HepG2 (cell line): ENCODE results near the gene UBR1.

Source experiments
- ATF3 ChIP-seq: sonication (generic); formaldehyde crosslinking; IDR thresholded peaks from 2 replicates; pipeline ENCODE4 v1.4.0; 2020; ENCODE audit warnings: missing genetic modification reagents
- CAMTA2 ChIP-seq: sonication (generic); formaldehyde crosslinking; IDR thresholded peaks from 2 replicates; pipeline ENCODE4 v1.4.0; 2020; ENCODE audit warnings: mild to moderate bottlenecking, missing genetic modification reagents, borderline replicate concordance
- CTCF ChIP-seq: sonication (generic); formaldehyde crosslinking; IDR thresholded peaks from 2 replicates; pipeline ENCODE4 v1.5.0; 2020; ENCODE audit warnings: mild to moderate bottlenecking, missing genetic modification reagents, moderate library complexity
- E2F1 ChIP-seq: sonication (generic); formaldehyde crosslinking; IDR thresholded peaks from 2 replicates; pipeline ENCODE4 v1.5.0; 2020; ENCODE audit warnings: missing genetic modification reagents
- POLR2A ChIP-seq, 2 experiments: IDR thresholded peaks; 2 replicates each; pipeline ENCODE4 v1.6.1; 2011; ENCODE audit warnings: low read depth in 2 of 2, low read length in 2 of 2, mild to moderate bottlenecking in 1 of 2, moderate library complexity in 1 of 2; ENCODE audit not compliant: insufficient read depth in 1 of 2
- SIN3A ChIP-seq: IDR thresholded peaks from 2 replicates; pipeline ENCODE4 v1.6.1; 2011; ENCODE audit warnings: low read depth, mild to moderate bottlenecking, control low read depth, low read length, borderline replicate concordance
- ZNF292 ChIP-seq: sonication (generic); formaldehyde crosslinking; IDR thresholded peaks from 2 replicates; pipeline ENCODE4 v1.8.1; 2022; ENCODE audit warnings: mild to moderate bottlenecking, low read depth, missing genetic modification reagents, borderline replicate concordance
- ZNF781 ChIP-seq: sonication (generic); formaldehyde crosslinking; IDR thresholded peaks from 2 replicates; pipeline ENCODE4 v1.5.1; 2020; ENCODE audit warnings: borderline replicate concordance, mild to moderate bottlenecking, missing genetic modification reagents; ENCODE audit errors: not compliant biosample characterization

GRCh38 chr15:43052860-43053259 lies 53.0 kb downstream of the UBR1 start:
- no peak for TF ChIP-seq CAMTA2 (CRISPR knock-in tag)
- no peak for TF ChIP-seq POLR2A (IDR thresholded peaks at IDR 0.05; ENCODE audit: insufficient read depth in 1 of 2, low read depth in 2 of 2, low read length in 2 of 2)
- TF ChIP-seq ZNF292 (CRISPR knock-in tag) = no peak
- no peak for TF ChIP-seq ATF3 (CRISPR knock-in tag)
- TF ChIP-seq ZNF781 (CRISPR knock-in tag) = no peak
- no peak for TF ChIP-seq E2F1
- TF ChIP-seq SIN3A = no peak
- no peak for TF ChIP-seq CTCF (CRISPR knock-in tag)
